K562 (cell line): Measurements from ENCODE around the gene FXYD4. TPM values are rescaled to one million over a fixed set of nuclear protein-coding genes. Genes with fewer than 3 reads are reported as not detected.
A peak's percentile ranks its signal among the peaks of the same experiment; 100 is the strongest.

Experiments
- CC2D1A ChIP-seq: fragments of 450-650 bp; IDR thresholded peaks from 2 replicates; pipeline ENCODE4 v1.6.1; 2017; ENCODE audit warnings: mild to moderate bottlenecking
- COPS2 ChIP-seq: fragments of 450-650 bp; conservative IDR thresholded peaks from 2 replicates; pipeline ENCODE4 v1.6.1; 2016; ENCODE audit warnings: mild to moderate bottlenecking, moderate library complexity
- FOXJ2 ChIP-seq: fragments of 200-800 bp; sonication (Bioruptor generic); IDR thresholded peaks from 2 replicates; pipeline ENCODE4 v1.6.1; 2016; ENCODE audit warnings: missing genetic modification characterization, missing compliant biosample characterization
- FOXM1 ChIP-seq, 2 experiments: fragments of 450-650 bp in 1 of 2; sonication (generic) in 1 of 2; formaldehyde crosslinking in 1 of 2; IDR thresholded peaks; 2 replicates each; pipeline versions ENCODE4 v1.6.1 to v1.9.0; 2017 to 2022; ENCODE audit warnings: low read depth in 2 of 2, mild to moderate bottlenecking in 2 of 2, missing genetic modification reagents in 1 of 2, moderate library complexity in 1 of 2
- IRF2 ChIP-seq: sonication (generic); formaldehyde crosslinking; IDR thresholded peaks from 2 replicates; pipeline ENCODE4 v1.8.1; 2022; ENCODE audit warnings: mild to moderate bottlenecking, missing genetic modification reagents
- PRDM10 ChIP-seq: fragments of 450-650 bp; IDR thresholded peaks from 2 replicates; pipeline ENCODE4 v1.6.1; 2018; ENCODE audit not compliant: partially characterized antibody
- TAF7 ChIP-seq: fragments of 450-650 bp; IDR thresholded peaks from 2 replicates; pipeline ENCODE4 v1.6.1; 2016; ENCODE audit warnings: missing genetic modification characterization, missing compliant biosample characterization
- ZNF274 ChIP-seq: IDR thresholded peaks from 2 replicates; pipeline ENCODE4 v1.6.1; 2011; ENCODE audit warnings: low read depth, mild to moderate bottlenecking, low read length, moderate library complexity, borderline replicate concordance
- ZNF699 ChIP-seq: fragments of 250-450 bp; sonication (Bioruptor Pico); IDR thresholded peaks from 2 replicates; pipeline ENCODE4 v1.8.0; 2021; ENCODE audit warnings: mild to moderate bottlenecking, moderate library complexity; ENCODE audit not compliant: insufficient replicate concordance
- polyA plus RNA-seq, 8 experiments: library from polyadenylated mRNA; depleted of rRNA in 4 of 8; stranded (reverse) in 5 of 8; unstranded in 3 of 8; fragments of >200 nt; fragmentation: Nextera tagmentation in 2 of 8; fragmentation: Illumina TruSeq in 1 of 8; extraction: Ambion mirVana in 2 of 8; extraction: Trizol in 1 of 8; gene quantifications; 2 replicates each; pipeline versions ENCODE4 v1.2.1 to v1.2.3, GENCODE V29; 2011 to 2014; ENCODE audit warnings: inconsistent platforms in 1 of 8, missing spikeins in 1 of 8
- total RNA-seq, 7 experiments: library from RNA; depleted of rRNA in 6 of 7; stranded (reverse); fragments of >200 nt in 6 of 7; fragmentation: Illumina TruSeq in 2 of 7; extraction: Trizol in 2 of 7; gene quantifications; 2 replicates each; pipeline versions ENCODE4 v1.2.1 to v1.2.3, GENCODE V29; 2011 to 2021; ENCODE audit warnings: low replicate concordance in 1 of 7
- TF ChIP-seq, protein P1 (sequence below): sonication (generic); formaldehyde crosslinking; IDR thresholded peaks from 2 replicates; pipeline ENCODE4 v1.8.0; 2023; ENCODE audit warnings: mild to moderate bottlenecking, missing genetic modification reagents
- TF ChIP-seq, protein P2 (sequence below): fragments of 450-650 bp; formaldehyde crosslinking; IDR thresholded peaks from 2 replicates; pipeline ENCODE4 v1.4.0; 2020; ENCODE audit warnings: mild to moderate bottlenecking
- TF ChIP-seq, protein P3 (sequence below): fragments of 250-450 bp; sonication (Bioruptor Pico); IDR thresholded peaks from 2 replicates; pipeline ENCODE4 v1.8.0; 2021; ENCODE audit warnings: moderate library complexity, mild to moderate bottlenecking, inconsistent platforms

Gene FXYD4
- total and polyA plus RNA-seq, 9 of the 15 experiments (the other 6 are each of a cell fraction or from before 2014, with no cell fraction given), result not detected

DNA sequence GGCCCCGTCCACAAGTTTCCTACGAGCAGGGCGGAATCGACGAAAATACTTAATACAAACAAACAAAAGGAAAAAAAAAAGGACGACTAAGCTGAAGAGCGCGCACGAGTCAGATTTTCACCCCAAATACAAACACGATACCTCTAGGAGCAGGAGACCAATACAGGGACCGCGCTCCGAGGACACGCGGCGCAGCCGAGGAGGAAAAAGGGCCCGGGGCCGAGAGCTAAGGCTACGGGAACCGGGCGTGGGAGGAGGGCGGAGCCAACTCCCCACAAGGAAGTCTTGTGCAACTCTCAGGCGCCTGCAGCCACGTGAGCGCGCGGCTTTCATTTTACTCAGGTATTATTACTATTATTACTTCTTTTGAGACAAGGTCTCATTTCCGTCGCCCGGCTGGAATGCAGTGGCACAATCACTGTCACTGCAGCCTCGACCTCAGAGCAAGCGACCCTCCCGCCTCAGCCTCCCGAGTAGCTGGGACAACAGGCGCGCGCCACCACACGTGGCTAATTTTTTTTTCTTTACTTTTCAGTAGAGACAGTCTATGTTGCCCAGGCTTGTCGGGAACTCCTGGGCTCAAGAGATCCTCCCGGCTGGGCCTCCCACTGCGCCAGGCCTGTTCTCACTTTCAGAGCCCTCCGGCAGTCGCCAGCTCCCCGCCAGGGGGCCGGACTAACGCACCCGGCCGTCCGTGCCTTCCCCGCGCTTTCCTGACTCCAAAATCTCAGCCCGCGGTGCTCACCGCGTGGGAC is 36.3 kb downstream of the FXYD4 start (continued):
- TF ChIP-seq, protein P1, sequence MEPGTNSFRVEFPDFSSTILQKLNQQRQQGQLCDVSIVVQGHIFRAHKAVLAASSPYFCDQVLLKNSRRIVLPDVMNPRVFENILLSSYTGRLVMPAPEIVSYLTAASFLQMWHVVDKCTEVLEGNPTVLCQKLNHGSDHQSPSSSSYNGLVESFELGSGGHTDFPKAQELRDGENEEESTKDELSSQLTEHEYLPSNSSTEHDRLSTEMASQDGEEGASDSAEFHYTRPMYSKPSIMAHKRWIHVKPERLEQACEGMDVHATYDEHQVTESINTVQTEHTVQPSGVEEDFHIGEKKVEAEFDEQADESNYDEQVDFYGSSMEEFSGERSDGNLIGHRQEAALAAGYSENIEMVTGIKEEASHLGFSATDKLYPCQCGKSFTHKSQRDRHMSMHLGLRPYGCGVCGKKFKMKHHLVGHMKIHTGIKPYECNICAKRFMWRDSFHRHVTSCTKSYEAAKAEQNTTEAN, result no peak
- TF ChIP-seq ZNF699 (CRISPR knock-in tag) (no peak), TAF7 (tag) (peak; percentile 92), IRF2 (CRISPR knock-in tag) (no peak), ZNF274 (no peak), FOXJ2 (tag) (no peak), COPS2 (no peak), PRDM10 (no peak), FOXM1 (IDR thresholded peaks at IDR 0.05; ENCODE audit: low read depth) (no peak), FOXM1 (CRISPR knock-in tag; IDR thresholded peaks at IDR 0.05; ENCODE audit: low read depth) (no peak; the same call in 1 of the 2 replicates), CC2D1A (peak; percentile 23; the same call in 1 of the 2 replicates)
- TF ChIP-seq, protein P2, sequence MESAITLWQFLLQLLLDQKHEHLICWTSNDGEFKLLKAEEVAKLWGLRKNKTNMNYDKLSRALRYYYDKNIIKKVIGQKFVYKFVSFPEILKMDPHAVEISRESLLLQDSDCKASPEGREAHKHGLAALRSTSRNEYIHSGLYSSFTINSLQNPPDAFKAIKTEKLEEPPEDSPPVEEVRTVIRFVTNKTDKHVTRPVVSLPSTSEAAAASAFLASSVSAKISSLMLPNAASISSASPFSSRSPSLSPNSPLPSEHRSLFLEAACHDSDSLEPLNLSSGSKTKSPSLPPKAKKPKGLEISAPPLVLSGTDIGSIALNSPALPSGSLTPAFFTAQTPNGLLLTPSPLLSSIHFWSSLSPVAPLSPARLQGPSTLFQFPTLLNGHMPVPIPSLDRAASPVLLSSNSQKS (CRISPR knock-in tag), result no peak
- TF ChIP-seq, protein P3, sequence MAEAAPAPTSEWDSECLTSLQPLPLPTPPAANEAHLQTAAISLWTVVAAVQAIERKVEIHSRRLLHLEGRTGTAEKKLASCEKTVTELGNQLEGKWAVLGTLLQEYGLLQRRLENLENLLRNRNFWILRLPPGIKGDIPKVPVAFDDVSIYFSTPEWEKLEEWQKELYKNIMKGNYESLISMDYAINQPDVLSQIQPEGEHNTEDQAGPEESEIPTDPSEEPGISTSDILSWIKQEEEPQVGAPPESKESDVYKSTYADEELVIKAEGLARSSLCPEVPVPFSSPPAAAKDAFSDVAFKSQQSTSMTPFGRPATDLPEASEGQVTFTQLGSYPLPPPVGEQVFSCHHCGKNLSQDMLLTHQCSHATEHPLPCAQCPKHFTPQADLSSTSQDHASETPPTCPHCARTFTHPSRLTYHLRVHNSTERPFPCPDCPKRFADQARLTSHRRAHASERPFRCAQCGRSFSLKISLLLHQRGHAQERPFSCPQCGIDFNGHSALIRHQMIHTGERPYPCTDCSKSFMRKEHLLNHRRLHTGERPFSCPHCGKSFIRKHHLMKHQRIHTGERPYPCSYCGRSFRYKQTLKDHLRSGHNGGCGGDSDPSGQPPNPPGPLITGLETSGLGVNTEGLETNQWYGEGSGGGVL (CRISPR knock-in tag), result no peak
